Neural cell (in vitro differentiated cells): ENCODE measurements around the gene COL25A1. TPM values are rescaled to one million over a fixed set of nuclear protein-coding genes. Genes with fewer than 3 reads are reported as not detected.

Source experiments
- H2AFZ ChIP-seq: fragments of 200-600, 300-800 bp; sonication (generic), shearing (Covaris generic); 2 replicates; pipeline ENCODE4 v1.6.0; 2014; ENCODE audit warnings: low read depth, mild to moderate bottlenecking, antibody characterized with exemption, low read length, moderate library complexity
- H3F3A ChIP-seq: fragments of 200-600 bp; shearing (Covaris generic); 2 replicates; pipeline ENCODE4 v1.6.1; 2016; ENCODE audit warnings: mild to moderate bottlenecking, moderate library complexity, mixed read lengths, antibody characterized with exemption, low read length; ENCODE audit not compliant: insufficient read depth, poor library complexity, severe bottlenecking
- H3K27ac ChIP-seq: fragments of 200-600, 300-800 bp; sonication (generic), shearing (Covaris generic); 2 replicates; pipeline ENCODE4 v1.5.1; 2014; ENCODE audit warnings: mild to moderate bottlenecking, low read length, moderate library complexity
- H3K27me3 ChIP-seq: fragments of 300-800, 200-600 bp; sonication (generic), shearing (Covaris generic); 2 replicates; pipeline ENCODE4 v1.6.0; 2014; ENCODE audit warnings: mild to moderate bottlenecking, low read depth, low read length, moderate library complexity; ENCODE audit not compliant: insufficient read depth
- H3K36me3 ChIP-seq: fragments of 300-800, 200-600 bp; sonication (generic), shearing (Covaris generic); 2 replicates; pipeline ENCODE4 v1.5.1; 2014; ENCODE audit warnings: mild to moderate bottlenecking, antibody characterized with exemption, low read length, moderate library complexity; ENCODE audit not compliant: insufficient read depth
- H3K4me2 ChIP-seq: fragments of 300-800, 200-600 bp; sonication (generic), shearing (Covaris generic); 2 replicates; pipeline ENCODE4 v1.6.0; 2014; ENCODE audit warnings: mild to moderate bottlenecking, low read length
- H3K4me3 ChIP-seq: fragments of 300-800, 200-600 bp; sonication (generic), shearing (Covaris generic); 2 replicates; pipeline ENCODE4 v1.5.1; 2014; ENCODE audit warnings: mild to moderate bottlenecking, low read length, moderate library complexity
- H3K79me2 ChIP-seq: fragments of 200-600 bp; shearing (Covaris generic); replicated peaks from 2 replicates; pipeline ENCODE4 v1.6.0; 2014; ENCODE audit warnings: mild to moderate bottlenecking, low read length, moderate library complexity; ENCODE audit not compliant: insufficient read depth
- H3K9ac ChIP-seq: fragments of 300-800, 200-600 bp; sonication (generic), shearing (Covaris generic); 2 replicates; pipeline ENCODE4 v1.6.1; 2016; ENCODE audit warnings: mild to moderate bottlenecking, low read length, mixed read lengths
- H3K9me2 ChIP-seq: fragments of 200-600 bp; shearing (Covaris generic); 2 replicates; pipeline ENCODE4 v1.6.1; 2016; ENCODE audit warnings: mild to moderate bottlenecking, low read length, mixed read lengths; ENCODE audit not compliant: insufficient read depth
- H3K9me3 ChIP-seq: fragments of 200-600, 300-800 bp; sonication (generic), shearing (Covaris generic); 2 replicates; pipeline ENCODE4 v1.6.1; 2016; ENCODE audit warnings: mild to moderate bottlenecking, mixed run types, low read length, moderate library complexity, mixed read lengths
- H4K20me1 ChIP-seq: fragments of 200-600 bp; shearing (Covaris generic); 2 replicates; pipeline ENCODE4 v1.6.1; 2016; ENCODE audit warnings: mild to moderate bottlenecking, mixed run types; ENCODE audit not compliant: insufficient read depth
- CTCF ChIP-seq: fragments of 450-650 bp; IDR thresholded peaks from 2 replicates; pipeline ENCODE4 v1.5.1; 2014; ENCODE audit warnings: antibody characterized with exemption, mild to moderate bottlenecking, moderate library complexity; ENCODE audit not compliant: poor library complexity, severe bottlenecking
- EP300 ChIP-seq: fragments of 450-650 bp; conservative IDR thresholded peaks from 2 replicates; pipeline ENCODE4 v1.6.1; 2014; ENCODE audit warnings: antibody characterized with exemption, mild to moderate bottlenecking, moderate library complexity; ENCODE audit not compliant: poor library complexity, severe bottlenecking
- EZH2 ChIP-seq: fragments of 200-600, 300-800 bp; shearing (Covaris generic), sonication (generic); IDR thresholded peaks from 2 replicates; pipeline ENCODE4 v1.6.1; 2014; ENCODE audit warnings: antibody characterized with exemption, low read length, borderline replicate concordance, mild to moderate bottlenecking; ENCODE audit not compliant: insufficient read depth, poor library complexity, severe bottlenecking
- MXI1 ChIP-seq: fragments of 450-650 bp; conservative IDR thresholded peaks from 2 replicates; pipeline ENCODE4 v1.6.1; 2014; ENCODE audit warnings: antibody characterized with exemption, mild to moderate bottlenecking; ENCODE audit not compliant: poor library complexity, severe bottlenecking
- POLR2AphosphoS5 ChIP-seq: IDR thresholded peaks from 2 replicates; pipeline ENCODE4 v1.6.1; 2012
- RAD21 ChIP-seq: fragments of 450-650 bp; conservative IDR thresholded peaks from 2 replicates; pipeline ENCODE4 v1.6.1; 2014; ENCODE audit warnings: antibody characterized with exemption, mild to moderate bottlenecking, moderate library complexity
- REST ChIP-seq: IDR thresholded peaks from 2 replicates; pipeline ENCODE4 v1.6.1; 2012; ENCODE audit warnings: borderline replicate concordance
- SMC3 ChIP-seq: fragments of 450-650 bp; conservative IDR thresholded peaks from 2 replicates; pipeline ENCODE4 v1.6.1; 2014; ENCODE audit warnings: antibody characterized with exemption, mild to moderate bottlenecking, moderate library complexity; ENCODE audit not compliant: poor library complexity
- TAF1 ChIP-seq: IDR thresholded peaks from 2 replicates; pipeline ENCODE4 v1.6.1; 2012; ENCODE audit warnings: low read depth
- polyA plus RNA-seq: library from polyadenylated mRNA; depleted of rRNA; stranded (reverse); fragments of >200 nt; gene quantifications from 2 replicates; pipeline ENCODE4 v1.2.3, GENCODE V29; 2014

Gene COL25A1
- polyA plus RNA-seq, 1 donor from 2014 or later = 32.3 TPM

DNA sequence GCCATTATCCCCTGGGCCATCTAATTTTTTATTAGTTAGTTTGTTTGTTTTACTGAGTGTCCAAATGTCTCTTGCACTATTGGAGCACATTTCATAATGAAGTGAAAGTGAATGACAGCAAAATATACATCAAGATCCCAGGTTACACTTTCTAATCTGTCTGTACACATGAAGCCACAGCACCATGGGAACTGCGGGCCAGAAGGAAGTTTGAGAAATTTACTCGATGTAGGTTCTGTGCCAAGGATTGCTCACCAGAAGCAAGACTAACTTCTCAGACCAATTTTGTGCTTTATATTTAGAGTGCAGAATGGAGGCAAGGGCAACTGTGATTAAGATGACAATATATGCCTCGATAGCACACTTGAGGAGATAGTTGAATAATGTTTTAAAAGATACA is 258.0 kb downstream of the COL25A1 start:
- Histone ChIP-seq H3K4me2 (no peak overlapping the region), H4K20me1 (no peaks in the 10 kb centered on the region), H3K79me2 (no peaks in the 10 kb centered on the region), H3K4me3 (no peak overlapping the region), H3F3A (no peaks in the 10 kb centered on the region), H2AFZ (no peak overlapping the region), H3K9me2 (no peaks in the 10 kb centered on the region), H3K27me3 (no peaks in the 10 kb centered on the region), H3K27ac (no peak overlapping the region), H3K9ac (no peak overlapping the region), H3K9me3 (no peaks in the 10 kb centered on the region), H3K36me3 (no peaks in the 10 kb centered on the region)
- TF ChIP-seq SMC3 = no peak
- no peak for TF ChIP-seq RAD21
- TF ChIP-seq CTCF = no peak
- TF ChIP-seq MXI1 = no peak
- TF ChIP-seq REST = no peak
- no peak for TF ChIP-seq TAF1

- Histone ChIP-seq H3K36me3 (no peaks in the 10 kb centered on the region), H3K79me2 (no peaks in the 10 kb centered on the region), H3K9ac (no peak overlapping the region), H3K4me2 (no peak overlapping the region), H3K27me3 (no peaks in the 10 kb centered on the region), H3K9me2 (no peaks in the 10 kb centered on the region), H3F3A (no peaks in the 10 kb centered on the region), H2AFZ (no peak overlapping the region), H4K20me1 (no peaks in the 10 kb centered on the region), H3K4me3 (no peak overlapping the region), H3K9me3 (no peaks in the 10 kb centered on the region), H3K27ac (no peak overlapping the region)
- TF ChIP-seq POLR2AphosphoS5 (no peak), MXI1 (no peak), SMC3 (no peak), REST (no peak), EZH2 (no peak), RAD21 (no peak), EP300 (no peak), TAF1 (no peak), CTCF (no peak)
Observed at GRCh38 chr4:109043286-109043685, 259.2 kb downstream of the COL25A1 start.
